HG03039 (cell line): Measurements from ENCODE around the gene KSR1.
"Not testable (repeated sequence)": the region's sequence is repeated elsewhere in the genome, so short reads cannot be mapped to it uniquely, and the experiment has no call there.

ENCODE experiments used
- ATAC-seq: cut with Tn5 transposase; IDR thresholded peaks from one replicate; pipeline ENCODE4 v1.9.1; 2021; ENCODE audit warnings: mild to moderate bottlenecking, moderate library complexity; ENCODE audit not compliant: unreplicated experiment

Gene KSR1

DNA sequence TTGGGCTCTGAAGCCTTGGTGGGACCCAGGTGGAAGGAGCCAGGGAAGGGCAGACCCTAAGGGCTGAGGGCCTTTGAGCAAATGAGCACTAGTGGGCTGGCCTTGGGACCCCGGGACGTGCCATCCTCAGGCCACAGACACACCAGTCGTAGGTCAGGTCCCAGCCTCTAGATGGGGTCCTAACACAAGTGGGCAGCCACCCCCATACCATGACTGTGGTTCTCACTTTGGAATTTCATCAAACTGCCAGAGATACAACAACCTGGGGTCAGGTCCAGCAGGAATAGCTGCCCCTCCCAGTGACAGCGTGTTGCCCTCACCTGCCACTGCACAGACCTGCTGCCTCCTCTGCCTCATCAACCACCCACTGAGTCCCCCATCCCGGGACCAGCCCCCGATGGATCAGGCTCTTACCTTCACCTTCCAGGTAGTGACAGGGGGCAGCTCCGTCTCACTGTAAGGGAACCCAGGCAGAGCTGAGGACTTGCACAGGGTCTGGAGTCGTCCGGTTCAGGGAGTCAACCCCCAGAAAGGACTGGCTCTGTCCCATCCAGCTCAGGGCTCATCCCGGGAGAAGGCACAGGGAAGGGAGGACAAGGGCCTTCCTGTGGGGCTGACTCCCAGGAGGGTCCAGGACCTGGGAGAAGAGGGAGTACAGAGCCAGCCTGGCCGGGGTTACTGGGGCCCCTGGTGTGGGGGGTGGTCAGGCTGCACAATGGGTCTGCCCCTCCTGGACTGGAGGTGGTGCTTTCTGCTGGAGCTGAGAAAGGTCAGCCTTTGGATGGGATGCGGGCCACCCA, 214.7 kb downstream of the KSR1 start:
- ATAC-seq = no peak

DNA sequence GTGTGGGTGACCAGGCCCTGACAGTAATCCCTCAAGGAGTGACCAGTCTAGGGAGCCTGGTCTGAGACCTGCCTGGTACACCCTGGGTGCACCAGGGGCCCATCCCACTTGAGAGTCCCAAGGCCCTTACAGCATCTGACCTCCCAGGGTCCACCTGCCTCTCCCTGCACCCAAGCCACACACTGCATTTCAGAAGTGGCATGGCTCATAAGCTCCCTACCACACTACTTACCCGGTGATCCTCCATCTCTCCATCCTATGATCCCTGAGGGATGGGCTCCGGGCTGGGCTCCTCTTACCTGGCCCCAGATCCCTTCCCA, 215.3 kb downstream of the KSR1 start:
- no peak for ATAC-seq

DNA sequence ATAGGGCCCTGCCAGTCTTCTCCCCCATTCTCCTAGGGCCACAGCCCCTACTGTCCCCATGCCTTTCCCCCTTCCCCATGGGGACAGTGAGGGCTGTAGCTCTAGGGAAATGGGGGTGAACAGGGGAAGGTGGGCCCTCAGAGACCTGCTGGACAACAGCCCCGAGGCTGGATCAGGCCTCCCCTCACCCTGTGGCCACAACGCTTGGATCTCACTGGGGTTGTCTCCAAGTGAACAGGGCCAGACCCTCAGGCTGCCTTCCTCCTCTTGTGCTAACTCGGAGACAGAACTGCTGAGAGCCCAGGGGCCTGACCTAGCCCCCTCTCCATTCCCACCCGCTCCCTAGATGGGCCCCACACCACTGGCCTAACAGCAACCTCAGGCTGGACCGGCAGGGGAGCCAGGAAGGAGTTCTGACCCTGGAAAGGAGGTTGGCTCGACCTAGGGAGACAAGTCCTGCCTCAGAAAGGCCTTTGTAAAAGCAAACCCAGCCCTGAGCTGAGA, 215.8 kb downstream of the KSR1 start:
- not testable (repeated sequence) for ATAC-seq

DNA sequence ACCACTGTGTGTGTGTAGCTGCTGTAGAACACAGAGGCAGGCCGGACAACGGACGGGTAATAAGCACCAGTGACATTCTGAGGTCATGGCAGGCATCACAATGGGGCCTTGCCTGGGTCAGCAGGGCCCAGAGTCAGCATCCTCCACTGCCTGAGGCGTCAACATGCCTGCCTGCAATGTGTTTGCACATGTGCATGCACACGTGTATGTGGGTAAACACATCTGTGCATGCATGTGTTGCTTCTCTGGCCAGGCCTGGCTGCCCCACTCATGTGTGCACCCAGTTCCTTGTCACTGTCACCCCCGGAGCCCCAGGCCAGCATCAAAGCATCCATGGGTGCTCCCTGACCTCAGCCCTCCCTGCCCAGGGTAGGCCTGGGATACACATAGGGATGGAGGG, 218.1 kb downstream of the KSR1 start:
- ATAC-seq = no peak
